Superior temporal gyrus (tissue), 1 donor: ENCODE results near the gene PEPD.
A peak's percentile ranks its signal among the peaks of the same experiment; 100 is the strongest.

ENCODE experiments used
- DNase-seq: peaks from one replicate; pipeline ENCODE4 v3.0.0-alpha.2; 2016; ENCODE audit errors: extremely low spot score

The PEPD gene

GRCh38 chr19:33359581-33359980 lies 162.0 kb downstream of the PEPD start:
- DNase-seq = no peak

- no peak for DNase-seq
Observed at GRCh38 chr19:33358408-33358807, 163.2 kb downstream of the PEPD start.

- no peak for DNase-seq
Observed at GRCh38 chr19:33357556-33357955, 164.0 kb downstream of the PEPD start.

- no peak for DNase-seq
Observed at GRCh38 chr19:33355535-33355934, 166.1 kb downstream of the PEPD start.

- no peak for DNase-seq
Observed at GRCh38 chr19:33350538-33351309, 170.9 kb downstream of the PEPD start.

GRCh38 chr19:33349319-33350289 lies 172.0 kb downstream of the PEPD start:
- no peak for DNase-seq

GRCh38 chr19:33348301-33349010 lies 173.1 kb downstream of the PEPD start:
- DNase-seq = no peak

GRCh38 chr19:33347300-33347699 lies 174.3 kb downstream of the PEPD start:
- DNase-seq = no peak

GRCh38 chr19:33346665-33347064 lies 174.9 kb downstream of the PEPD start:
- no peak for DNase-seq

GRCh38 chr19:33345163-33345562 lies 176.4 kb downstream of the PEPD start:
- no peak for DNase-seq

GRCh38 chr19:33344573-33344925 lies 177.0 kb downstream of the PEPD start:
- no peak for DNase-seq

GRCh38 chr19:33343859-33344572 lies 177.6 kb downstream of the PEPD start:
- DNase-seq = peak; percentile 48

- no peak for DNase-seq
Observed at GRCh38 chr19:33343301-33343700, 178.3 kb downstream of the PEPD start.

GRCh38 chr19:33340991-33341390 lies 180.6 kb downstream of the PEPD start:
- no peak for DNase-seq

GRCh38 chr19:33339016-33339984 lies 182.3 kb downstream of the PEPD start:
- no peak for DNase-seq
